ENCODE measurements around the gene IFIT5.

DNA sequence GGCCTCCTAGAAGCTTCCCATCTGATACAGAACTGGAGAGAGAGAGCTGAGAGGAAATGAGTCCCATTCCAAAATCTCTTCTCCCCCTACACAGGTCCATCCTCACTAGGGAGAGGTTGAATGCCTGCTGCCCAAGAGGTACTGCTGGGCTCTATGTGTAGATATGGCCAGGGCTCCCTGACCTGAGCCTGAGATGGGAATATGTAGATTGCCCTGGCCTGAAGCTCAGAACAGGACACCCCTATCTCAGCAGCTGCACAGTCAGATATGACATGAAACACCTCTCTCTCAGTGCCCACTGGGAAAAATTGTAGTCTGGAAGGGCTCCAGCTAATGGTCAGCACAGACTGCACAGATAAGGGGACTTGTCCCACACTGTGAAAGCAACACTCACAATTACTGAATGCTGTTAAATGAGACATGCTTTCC lies 39.6 kb upstream of the IFIT5 start:
- TF ChIP-seq POLR2AphosphoS5 (IDR thresholded peaks at IDR 0.05) (no peak), POLR2A (IDR thresholded peaks at IDR 0.05) (no peak)
- TF ChIP-seq, protein P1, sequence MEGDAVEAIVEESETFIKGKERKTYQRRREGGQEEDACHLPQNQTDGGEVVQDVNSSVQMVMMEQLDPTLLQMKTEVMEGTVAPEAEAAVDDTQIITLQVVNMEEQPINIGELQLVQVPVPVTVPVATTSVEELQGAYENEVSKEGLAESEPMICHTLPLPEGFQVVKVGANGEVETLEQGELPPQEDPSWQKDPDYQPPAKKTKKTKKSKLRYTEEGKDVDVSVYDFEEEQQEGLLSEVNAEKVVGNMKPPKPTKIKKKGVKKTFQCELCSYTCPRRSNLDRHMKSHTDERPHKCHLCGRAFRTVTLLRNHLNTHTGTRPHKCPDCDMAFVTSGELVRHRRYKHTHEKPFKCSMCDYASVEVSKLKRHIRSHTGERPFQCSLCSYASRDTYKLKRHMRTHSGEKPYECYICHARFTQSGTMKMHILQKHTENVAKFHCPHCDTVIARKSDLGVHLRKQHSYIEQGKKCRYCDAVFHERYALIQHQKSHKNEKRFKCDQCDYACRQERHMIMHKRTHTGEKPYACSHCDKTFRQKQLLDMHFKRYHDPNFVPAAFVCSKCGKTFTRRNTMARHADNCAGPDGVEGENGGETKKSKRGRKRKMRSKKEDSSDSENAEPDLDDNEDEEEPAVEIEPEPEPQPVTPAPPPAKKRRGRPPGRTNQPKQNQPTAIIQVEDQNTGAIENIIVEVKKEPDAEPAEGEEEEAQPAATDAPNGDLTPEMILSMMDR (IDR thresholded peaks at IDR 0.05): no peak

Data from breast epithelium (tissue), 3 donors.